ENCODE data around the gene GALNT17.

DNA sequence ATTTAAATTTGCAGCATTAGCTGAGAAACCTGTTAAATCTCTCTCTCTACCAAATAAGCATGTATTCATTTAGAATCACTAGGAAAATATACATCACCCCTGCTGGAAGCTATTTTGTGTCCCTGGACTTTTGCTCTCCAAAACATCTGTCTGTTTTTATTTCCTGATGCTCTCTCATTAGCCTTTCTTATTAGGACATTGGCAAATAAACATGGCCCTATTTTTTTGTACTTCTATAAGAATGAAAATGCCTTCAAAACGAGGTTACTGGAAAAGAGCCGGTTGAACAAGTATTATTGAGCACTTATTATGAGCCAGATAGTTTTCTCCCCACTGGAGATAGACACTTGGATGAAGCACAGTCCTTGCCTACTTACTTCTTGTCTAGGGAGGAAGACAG is 206.9 kb downstream of the GALNT17 start:
- TF ChIP-seq GATA2 (IDR thresholded peaks at IDR 0.05; ENCODE audit: low read depth, low read length): no peak
- TF ChIP-seq GATA3 (IDR thresholded peaks at IDR 0.05; ENCODE audit: low read depth, low read length): no peak

Measured in SH-SY5Y (cell line).